Measurements from ENCODE around the gene PMS1.
A peak's percentile ranks its signal among the peaks of the same experiment; 100 is the strongest.
"Not testable (repeated sequence)": the region's sequence is repeated elsewhere in the genome, so short reads cannot be mapped to it uniquely, and the experiment has no call there.

The PMS1 gene

GRCh38 chr2:189818249-189819038 is 34.2 kb downstream of the PMS1 start:
- no peak for DNase-seq (ENCODE audit: low spot score)

- peak; percentile 15 for DNase-seq (ENCODE audit: low spot score)
Measured at GRCh38 chr2:189819297-189819704, 35.1 kb downstream of the PMS1 start.

- peak; percentile 32 for DNase-seq (ENCODE audit: low spot score)
Measured at GRCh38 chr2:189821953-189822748, 37.9 kb downstream of the PMS1 start.

DNA sequence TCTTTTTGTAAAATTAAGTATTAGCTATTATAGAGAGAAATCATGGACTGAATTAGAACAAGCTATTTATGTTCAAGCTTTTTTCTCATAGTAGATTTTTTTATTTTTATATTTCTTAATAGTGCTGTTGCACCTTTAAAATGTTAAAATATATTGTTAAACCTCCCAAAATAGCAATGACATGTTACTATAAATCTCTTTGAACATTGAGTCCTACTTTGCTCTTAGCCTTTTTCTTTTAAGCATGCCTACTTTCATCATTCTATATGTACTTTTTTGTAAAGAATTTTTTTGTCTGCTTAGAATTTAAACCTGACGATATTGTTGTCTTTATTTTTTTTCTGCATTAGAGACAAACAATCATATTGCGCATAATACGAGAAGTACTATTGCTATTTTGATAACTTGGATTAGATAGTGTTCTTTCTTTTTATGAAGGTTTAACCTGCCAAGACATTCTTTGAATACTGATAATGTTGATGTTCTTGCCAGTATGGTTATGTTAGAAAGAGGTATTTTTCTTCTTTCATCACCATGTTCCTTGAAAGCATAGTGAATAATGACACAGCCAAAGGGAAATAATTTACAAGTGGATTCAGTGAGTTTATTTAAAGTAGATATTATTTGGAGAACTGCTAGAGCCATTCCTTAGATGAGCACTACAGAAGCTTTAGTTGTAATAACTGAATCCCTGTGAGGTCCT is 40.6 kb downstream of the PMS1 start:
- no peak for DNase-seq (ENCODE audit: low spot score)

GRCh38 chr2:189826039-189826438 is 41.8 kb downstream of the PMS1 start:
- DNase-seq (ENCODE audit: low spot score), result no peak

DNA sequence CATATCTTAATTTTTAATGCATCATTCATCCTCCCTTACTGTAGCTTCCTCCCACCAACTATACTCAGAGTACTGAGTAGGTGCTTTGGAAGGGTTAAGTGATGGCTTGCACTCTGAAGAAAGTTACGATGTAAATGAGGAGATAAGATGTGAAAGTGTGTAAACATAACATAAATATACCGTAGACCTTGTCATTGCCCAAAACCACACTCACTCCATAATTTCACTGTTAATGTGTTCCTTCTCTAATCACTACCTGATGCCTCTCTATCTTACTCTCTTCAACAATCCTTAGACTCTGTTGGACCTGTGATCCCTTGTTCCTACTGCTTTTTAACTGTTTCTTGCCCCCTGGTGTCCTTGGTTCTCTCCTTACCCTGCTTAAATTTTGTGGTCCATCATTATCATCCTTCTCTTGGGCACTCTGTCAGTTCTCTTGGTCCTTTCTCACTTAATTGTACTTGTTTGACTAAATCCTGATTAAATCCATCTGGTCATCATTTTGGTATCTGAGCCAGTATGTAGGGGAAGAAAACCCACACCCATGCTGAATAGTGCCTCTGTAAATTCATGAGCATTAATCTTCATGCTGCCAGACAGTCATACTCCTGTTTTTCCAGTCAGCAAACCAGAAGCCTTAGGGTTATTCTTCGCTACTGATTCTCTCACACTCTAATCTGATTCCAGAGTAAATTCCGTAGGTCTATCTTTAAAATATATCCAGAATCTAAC is 45.0 kb downstream of the PMS1 start:
- DNase-seq (ENCODE audit: low spot score), result no peak

GRCh38 chr2:189830510-189830909 is 46.3 kb downstream of the PMS1 start:
- no peak for DNase-seq (ENCODE audit: low spot score)

DNA sequence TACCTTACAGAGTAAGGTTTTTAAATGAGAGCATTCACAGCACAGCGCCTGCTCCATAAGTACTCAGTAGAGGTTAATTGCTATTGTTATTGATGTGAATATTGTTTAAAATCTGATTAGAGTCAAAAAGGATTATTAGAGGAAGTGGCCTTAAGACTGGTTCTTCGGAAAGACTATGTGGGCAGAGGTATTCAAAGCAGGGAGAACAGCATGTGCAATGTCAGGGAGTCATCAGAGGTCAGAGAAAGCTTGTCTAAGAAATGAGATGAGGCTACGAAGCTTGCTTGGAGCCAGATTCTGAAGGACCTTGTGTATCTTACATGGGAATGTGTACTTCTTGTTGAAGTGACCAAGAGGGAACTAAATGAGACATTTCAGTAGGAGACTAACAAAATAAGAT is 49.8 kb downstream of the PMS1 start:
- no peak for DNase-seq (ENCODE audit: low spot score)

GRCh38 chr2:189834642-189835041 is 50.4 kb downstream of the PMS1 start:
- not testable (repeated sequence) for DNase-seq (ENCODE audit: low spot score)

GRCh38 chr2:189835855-189836558 is 51.8 kb downstream of the PMS1 start:
- DNase-seq (ENCODE audit: low spot score), result no peak

DNA sequence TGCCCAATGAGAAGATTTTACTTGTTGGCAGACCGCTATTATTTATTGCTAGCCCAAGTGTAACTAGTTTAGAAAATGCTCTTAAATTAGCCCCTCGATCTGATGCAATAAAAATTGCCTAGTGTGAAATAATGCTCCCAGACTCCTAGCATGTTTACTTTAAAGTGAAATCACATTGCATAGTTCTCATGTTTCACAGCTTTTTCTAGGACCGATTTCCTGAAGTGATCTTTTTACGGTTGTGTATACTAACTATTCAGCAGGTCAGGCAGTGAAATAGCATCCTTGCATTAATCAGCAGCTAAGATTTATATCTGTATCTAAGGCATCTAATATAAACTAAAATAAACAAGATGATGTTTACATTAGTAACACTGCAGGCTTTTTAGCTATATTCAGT is 52.4 kb downstream of the PMS1 start:
- peak; percentile 4 for DNase-seq (ENCODE audit: low spot score)

- no peak for DNase-seq (ENCODE audit: low spot score)
Measured at GRCh38 chr2:189837326-189837725, 53.1 kb downstream of the PMS1 start.

DNA sequence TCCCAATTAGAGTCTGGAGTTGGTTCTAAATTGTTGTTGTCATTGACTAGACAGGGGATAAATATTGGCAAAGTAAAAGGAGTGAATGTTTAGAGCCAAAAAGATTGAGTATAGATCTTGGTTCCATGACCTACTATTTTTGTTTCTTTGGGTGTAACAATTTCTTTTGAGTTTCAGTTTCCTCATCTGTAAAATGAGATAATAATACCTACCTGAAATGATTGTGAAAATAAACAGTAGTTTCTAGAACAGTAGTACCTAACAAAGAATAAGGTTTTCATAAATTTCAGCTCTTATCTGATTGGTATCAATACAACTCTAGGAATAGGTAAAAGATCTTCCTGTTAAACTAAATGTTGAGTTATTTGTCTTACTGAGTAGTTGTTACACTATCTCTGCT is 56.8 kb downstream of the PMS1 start:
- DNase-seq (ENCODE audit: low spot score), result no peak

- no peak for DNase-seq (ENCODE audit: low spot score)
Measured at GRCh38 chr2:189848276-189848675, 64.0 kb downstream of the PMS1 start.

GRCh38 chr2:189849550-189849949 is 65.3 kb downstream of the PMS1 start:
- DNase-seq (ENCODE audit: low spot score), result no peak

GRCh38 chr2:189851174-189851826 is 67.0 kb downstream of the PMS1 start:
- no peak for DNase-seq (ENCODE audit: low spot score)

DNA sequence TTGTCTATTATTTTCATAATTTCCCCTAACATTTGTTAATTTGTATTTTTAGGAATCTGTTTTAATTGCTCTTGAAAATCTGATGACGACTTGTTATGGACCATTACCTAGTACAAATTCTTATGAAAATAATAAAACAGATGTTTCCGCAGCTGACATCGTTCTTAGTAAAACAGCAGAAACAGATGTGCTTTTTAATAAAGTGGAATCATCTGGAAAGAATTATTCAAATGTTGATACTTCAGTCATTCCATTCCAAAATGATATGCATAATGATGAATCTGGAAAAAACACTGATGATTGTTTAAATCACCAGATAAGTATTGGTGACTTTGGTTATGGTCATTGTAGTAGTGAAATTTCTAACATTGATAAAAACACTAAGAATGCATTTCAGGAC is 69.9 kb downstream of the PMS1 start:
- DNase-seq (ENCODE audit: low spot score), result no peak

GRCh38 chr2:189854940-189855339 is 70.7 kb downstream of the PMS1 start:
- DNase-seq (ENCODE audit: low spot score), result no peak

- no peak for DNase-seq (ENCODE audit: low spot score)
Measured at GRCh38 chr2:189858291-189858690, 74.0 kb downstream of the PMS1 start.

DNA sequence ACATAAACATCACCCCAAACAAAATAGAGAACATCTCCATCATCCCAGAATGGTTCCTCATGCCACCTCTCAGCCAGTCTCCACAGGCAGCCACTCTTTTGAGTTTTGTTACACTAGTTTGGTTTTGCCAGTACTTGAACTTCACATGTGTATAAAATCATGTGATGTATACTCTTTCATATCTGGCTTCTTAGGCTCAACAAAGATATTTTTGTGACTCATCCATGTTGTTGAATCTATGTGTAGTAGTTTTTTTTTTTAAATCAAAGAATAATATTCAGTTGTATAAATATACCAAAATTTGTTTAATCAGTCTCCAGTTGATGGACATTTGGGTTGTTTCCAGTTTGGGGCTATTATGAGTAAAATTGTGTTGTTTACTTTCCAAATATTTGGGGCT is 75.9 kb downstream of the PMS1 start:
- no peak for DNase-seq (ENCODE audit: low spot score)

DNA sequence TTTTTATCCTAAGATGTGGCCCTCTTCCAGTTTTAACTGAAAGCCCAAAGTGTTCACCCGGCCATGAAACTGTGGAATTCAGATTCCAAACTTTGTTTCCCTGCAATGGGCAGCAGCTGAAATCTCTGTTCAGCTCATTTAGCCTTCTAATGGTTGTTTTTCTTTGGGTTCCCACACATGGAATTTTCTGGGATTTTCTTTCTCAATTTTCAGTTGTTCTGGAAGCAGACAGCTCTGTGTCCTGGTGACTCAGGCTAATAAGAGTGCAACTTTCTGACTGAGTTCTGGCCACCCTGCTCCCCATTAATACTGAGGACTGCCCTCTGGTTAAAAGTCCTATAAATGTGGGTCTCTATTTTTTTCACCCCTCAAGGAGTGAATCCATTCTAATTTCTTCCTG is 78.5 kb downstream of the PMS1 start:
- no peak for DNase-seq (ENCODE audit: low spot score)

Measured in hepatic stellate cell (primary cell).